ENCODE data around the gene DSCAM. TPM values are rescaled to one million over a fixed set of nuclear protein-coding genes. Genes with fewer than 3 reads are reported as not detected.

The DSCAM gene
- total and polyA plus RNA-seq, 2 donors (not counting 1 experiment from before 2014, with no cell fraction given) = not detected

DNA sequence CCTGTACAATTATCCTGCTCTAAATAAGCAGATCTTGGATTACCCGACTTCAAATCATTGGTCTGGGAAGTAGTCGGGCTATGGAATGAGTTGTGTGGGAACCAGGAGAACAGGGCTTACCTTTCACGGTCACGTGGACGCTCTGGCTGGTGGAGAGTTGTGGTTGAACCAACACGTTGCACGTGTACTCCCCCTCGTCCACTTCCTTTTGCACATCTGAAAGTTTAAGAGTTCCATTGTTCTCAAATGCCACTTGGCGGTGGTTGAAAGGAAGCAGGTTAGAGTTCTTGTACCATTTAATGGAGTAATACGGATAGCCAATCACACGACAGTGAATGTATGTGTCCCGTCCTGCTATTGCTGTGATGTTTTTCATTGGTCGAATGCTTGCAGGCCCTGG lies 509.0 kb downstream of the DSCAM start:
- Histone ChIP-seq H2AFZ (ENCODE audit: insufficient read depth, low read depth, low read length, poor library complexity, severe bottlenecking) (no peak overlapping the region), H3K9ac (ENCODE audit: low read length) (no peak overlapping the region), H3K4me3 (ENCODE audit: control extremely low read depth in 1 of 5, extremely low read depth in 1 of 5, insufficient read depth in 1 of 5, low read depth in 2 of 5, low read length in 4 of 5) (no peak overlapping the region), H3K4me1 (ENCODE audit: control insufficient read depth in 2 of 2, insufficient read depth in 2 of 2, low read length in 2 of 2) (no peaks in the 10 kb centered on the region), H3K36me3 (replicated peaks in 1 of 2; ENCODE audit: control extremely low read depth in 1 of 2, control insufficient read depth in 1 of 2, extremely low read depth in 1 of 2, insufficient read depth in 2 of 2, low read length in 1 of 2) (no peaks in the 10 kb centered on the region), H3K27ac (ENCODE audit: low read length in 2 of 2) (no peak overlapping the region), H3K27me3 (replicated peaks in 1 of 4; ENCODE audit: control extremely low read depth in 1 of 4, control insufficient read depth in 3 of 4, insufficient read depth in 4 of 4, low read length in 3 of 4) (no peaks in the 10 kb centered on the region), H3K4me2 (replicated peaks; ENCODE audit: low read depth, low read length, poor library complexity, severe bottlenecking) (no peak overlapping the region), H3K9me3 (ENCODE audit: control extremely low read depth in 1 of 3, control insufficient read depth in 2 of 3, insufficient read depth in 1 of 3, low read length in 2 of 3) (peaks cover 0 to 6% (median 0%) of the 10 kb centered on the region in 3 donors), H3K79me2 (ENCODE audit: control insufficient read depth, insufficient read depth, low read length) (no peaks in the 10 kb centered on the region), H4K20me1 (ENCODE audit: control insufficient read depth, insufficient read depth, low read length, poor library complexity, severe bottlenecking) (no peaks in the 10 kb centered on the region)
- POLR2A ChIA-PET = no interaction called here
- H3K9me3 Mint-ChIP-seq (ENCODE audit: insufficient read depth) = no peaks in the 10 kb centered on the region
- H3K27ac Mint-ChIP-seq = no peak overlapping the region
- CTCF ChIA-PET = no interaction called here
- DNase-seq (no peak), ATAC-seq (ENCODE audit: low read depth) (no peak)
- H3K4me1 Mint-ChIP-seq = no peaks in the 10 kb centered on the region
- TF ChIP-seq, protein P1, sequence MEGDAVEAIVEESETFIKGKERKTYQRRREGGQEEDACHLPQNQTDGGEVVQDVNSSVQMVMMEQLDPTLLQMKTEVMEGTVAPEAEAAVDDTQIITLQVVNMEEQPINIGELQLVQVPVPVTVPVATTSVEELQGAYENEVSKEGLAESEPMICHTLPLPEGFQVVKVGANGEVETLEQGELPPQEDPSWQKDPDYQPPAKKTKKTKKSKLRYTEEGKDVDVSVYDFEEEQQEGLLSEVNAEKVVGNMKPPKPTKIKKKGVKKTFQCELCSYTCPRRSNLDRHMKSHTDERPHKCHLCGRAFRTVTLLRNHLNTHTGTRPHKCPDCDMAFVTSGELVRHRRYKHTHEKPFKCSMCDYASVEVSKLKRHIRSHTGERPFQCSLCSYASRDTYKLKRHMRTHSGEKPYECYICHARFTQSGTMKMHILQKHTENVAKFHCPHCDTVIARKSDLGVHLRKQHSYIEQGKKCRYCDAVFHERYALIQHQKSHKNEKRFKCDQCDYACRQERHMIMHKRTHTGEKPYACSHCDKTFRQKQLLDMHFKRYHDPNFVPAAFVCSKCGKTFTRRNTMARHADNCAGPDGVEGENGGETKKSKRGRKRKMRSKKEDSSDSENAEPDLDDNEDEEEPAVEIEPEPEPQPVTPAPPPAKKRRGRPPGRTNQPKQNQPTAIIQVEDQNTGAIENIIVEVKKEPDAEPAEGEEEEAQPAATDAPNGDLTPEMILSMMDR (IDR thresholded peaks at IDR 0.05) = no peak
- no peak for TF ChIP-seq EZH2 (IDR thresholded peaks at IDR 0.05; ENCODE audit: borderline replicate concordance, insufficient read depth, low read depth, low read length, poor library complexity, severe bottlenecking)
- intact Hi-C loops (cut with micrococcal nuclease) = no loop called here
- WGBS (ENCODE audit: insufficient coverage) = 90% methylated on average over 8 of the region's 13 CpGs
- H3K27me3 Mint-ChIP-seq = no peaks in the 10 kb centered on the region
- no peak overlapping the region for H3K4me3 Mint-ChIP-seq

DNA sequence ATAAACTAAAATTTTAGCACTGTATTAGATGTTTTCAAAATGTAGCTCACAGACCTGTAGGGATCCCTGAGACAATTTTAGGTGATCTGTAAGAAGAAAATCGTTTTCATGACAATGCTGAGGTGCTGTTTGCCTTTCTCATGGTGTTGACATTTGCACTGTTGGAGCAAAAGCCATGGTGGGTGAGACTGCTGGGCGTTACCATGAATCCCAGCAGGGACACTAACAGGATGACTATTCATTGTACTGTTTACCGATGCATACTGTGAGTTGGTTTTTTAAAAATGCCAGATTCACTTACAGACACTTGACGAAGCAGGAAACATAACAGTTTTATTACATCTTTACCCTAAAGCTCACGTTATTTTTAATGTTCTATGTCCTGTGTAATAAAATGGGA lies 511.3 kb downstream of the DSCAM start:
- DNase-seq = no peak
- 20% methylated on average over 2 of the region's 5 CpGs for WGBS (ENCODE audit: insufficient coverage)
- H3K9me3 ChIP-seq (ENCODE audit: control extremely low read depth in 1 of 3, control insufficient read depth in 2 of 3, insufficient read depth in 1 of 3, low read length in 2 of 3) = peaks cover 0 to 6% (median 0%) of the 10 kb centered on the region in 3 donors
- no peak overlapping the region for H3K27ac Mint-ChIP-seq
- no peaks in the 10 kb centered on the region for H3K36me3 ChIP-seq (replicated peaks in 1 of 2; ENCODE audit: control extremely low read depth in 1 of 2, control insufficient read depth in 1 of 2, extremely low read depth in 1 of 2, insufficient read depth in 2 of 2, low read length in 1 of 2)
- H3K4me3 Mint-ChIP-seq = no peak overlapping the region
- no peak overlapping the region for H3K9ac ChIP-seq (ENCODE audit: low read length)
- H3K9me3 Mint-ChIP-seq (ENCODE audit: insufficient read depth) = peaks cover 3% of the 10 kb centered on the region
- H3K27ac ChIP-seq (ENCODE audit: low read length in 2 of 2) = no peak overlapping the region
- ATAC-seq (ENCODE audit: low read depth) = no peak
- H2AFZ ChIP-seq (ENCODE audit: insufficient read depth, low read depth, low read length, poor library complexity, severe bottlenecking) = no peak overlapping the region
- H3K4me3 ChIP-seq (ENCODE audit: control extremely low read depth in 1 of 5, extremely low read depth in 1 of 5, insufficient read depth in 1 of 5, low read depth in 2 of 5, low read length in 4 of 5) = no peak overlapping the region
- H3K4me2 ChIP-seq (replicated peaks; ENCODE audit: low read depth, low read length, poor library complexity, severe bottlenecking) = no peak overlapping the region
- no peaks in the 10 kb centered on the region for H3K79me2 ChIP-seq (ENCODE audit: control insufficient read depth, insufficient read depth, low read length)
- CTCF ChIA-PET = no interaction called here
- H3K27me3 Mint-ChIP-seq = no peaks in the 10 kb centered on the region
- POLR2A ChIA-PET = no interaction called here
- no peaks in the 10 kb centered on the region for H3K27me3 ChIP-seq (replicated peaks in 1 of 4; ENCODE audit: control extremely low read depth in 1 of 4, control insufficient read depth in 3 of 4, insufficient read depth in 4 of 4, low read length in 3 of 4)
- H3K4me1 Mint-ChIP-seq = no peaks in the 10 kb centered on the region
- H4K20me1 ChIP-seq (ENCODE audit: control insufficient read depth, insufficient read depth, low read length, poor library complexity, severe bottlenecking) = no peaks in the 10 kb centered on the region
- H3K4me1 ChIP-seq (ENCODE audit: control insufficient read depth in 2 of 2, insufficient read depth in 2 of 2, low read length in 2 of 2) = no peaks in the 10 kb centered on the region
- TF ChIP-seq EZH2 (IDR thresholded peaks at IDR 0.05; ENCODE audit: borderline replicate concordance, insufficient read depth, low read depth, low read length, poor library complexity, severe bottlenecking) = no peak
- TF ChIP-seq, protein P1 (IDR thresholded peaks at IDR 0.05) = no peak
- intact Hi-C loops (cut with micrococcal nuclease) = no loop called here
